HEK293T (cell line): ENCODE data around the gene PTPN2.

ENCODE experiments used
- BHLHE40 ChIP-seq: fragments of 450-650 bp; IDR thresholded peaks from 2 replicates; pipeline ENCODE4 v1.6.1; 2016; ENCODE audit warnings: mild to moderate bottlenecking, moderate library complexity, borderline replicate concordance
- ZNF384 ChIP-seq: fragments of 450-650 bp; IDR thresholded peaks from 2 replicates; pipeline ENCODE4 v1.6.1; 2016

- TF ChIP-seq ZNF384 = no peak
- no peak for TF ChIP-seq BHLHE40
Measured at GRCh38 chr18:12924616-12925015, 40.6 kb upstream of the PTPN2 start.
